G401 (cell line): ENCODE results near the gene GREB1L. TPM values are rescaled to one million over a fixed set of nuclear protein-coding genes. Genes with fewer than 3 reads are reported as not detected.
A peak's percentile ranks its signal among the peaks of the same experiment; 100 is the strongest.
"Not testable (repeated sequence)": the region's sequence is repeated elsewhere in the genome, so short reads cannot be mapped to it uniquely, and the experiment has no call there.

Experiments used
- DNase-seq: peaks from one replicate; pipeline ENCODE4 v3.0.0-alpha.2; 2015; ENCODE audit warnings: low spot score
- in situ Hi-C: cut with HindIII; loops from 2 replicates; pipeline ENCODE4 v1.10.0; 2016; ENCODE audit warnings: low sequenced_read_pairs, mixed read lengths
- total RNA-seq: library from RNA; depleted of rRNA; stranded (reverse); fragments of >200 nt; shearing (Covaris generic); gene quantifications from 2 replicates; pipeline ENCODE4 v1.2.3, GENCODE V29; 2014

The GREB1L gene
- total RNA-seq, 1 experiment from 2014 or later: 7.6 TPM

DNA sequence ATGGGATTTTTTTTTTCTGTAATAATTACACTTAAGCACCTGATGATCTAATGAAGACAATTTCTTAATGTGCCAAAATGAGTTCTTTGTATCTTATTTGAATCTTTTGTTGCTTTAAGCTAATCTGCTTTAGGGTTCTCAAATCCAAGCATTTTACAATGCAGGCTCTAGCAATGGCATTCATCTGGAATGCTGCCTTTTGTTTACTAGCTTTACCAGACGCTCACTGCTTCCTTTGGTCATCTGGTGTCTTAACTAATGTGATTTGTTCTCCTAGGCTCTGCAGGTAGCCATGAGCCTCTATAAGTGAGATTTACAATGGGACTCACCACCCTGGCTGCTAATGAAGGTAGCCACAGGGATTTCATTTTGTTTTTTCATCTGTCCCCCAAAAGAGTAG lies 100.3 kb downstream of the GREB1L start:
- in situ Hi-C loops: no loop called here
- DNase-seq: no peak

DNA sequence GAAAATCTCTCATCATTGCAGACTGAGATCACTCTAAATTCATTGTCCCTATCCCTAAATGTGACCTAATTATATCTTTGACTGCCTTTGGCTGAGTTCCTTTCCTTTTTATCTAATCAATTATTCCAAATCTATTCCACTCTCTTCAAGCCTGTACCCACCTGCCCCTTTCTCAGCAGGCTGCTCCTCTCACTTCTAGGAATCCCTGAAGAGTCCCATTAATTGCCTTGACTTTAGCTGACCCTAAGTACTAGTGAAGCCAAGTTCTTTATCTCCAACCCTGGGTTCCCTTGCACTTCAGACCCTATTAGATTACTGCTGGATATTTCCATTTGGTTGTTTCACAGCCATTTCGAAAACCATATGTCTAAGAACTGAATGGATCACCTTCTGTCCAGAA lies 102.8 kb downstream of the GREB1L start:
- no peak for DNase-seq
- in situ Hi-C loops: no loop called here

DNA sequence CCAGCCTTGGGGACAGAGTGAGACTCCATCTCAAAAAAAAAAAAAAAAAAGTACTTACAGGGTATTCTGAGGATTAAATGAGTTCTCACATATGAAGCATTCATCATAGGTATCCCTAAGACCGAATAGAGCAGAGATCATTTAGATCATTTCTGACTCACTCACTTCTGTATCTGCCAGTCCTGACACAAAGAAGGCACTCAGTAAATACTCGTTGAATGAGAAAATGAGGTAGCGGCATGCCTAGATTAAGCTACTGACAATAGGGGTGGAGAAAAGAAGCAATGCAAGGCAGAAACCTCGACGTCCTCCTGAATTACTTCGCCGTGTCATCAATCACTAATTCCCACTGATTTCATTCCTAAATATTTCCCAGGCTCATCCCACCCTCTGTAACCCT lies 103.8 kb downstream of the GREB1L start:
- no peak for DNase-seq
- in situ Hi-C loops: no loop called here

DNA sequence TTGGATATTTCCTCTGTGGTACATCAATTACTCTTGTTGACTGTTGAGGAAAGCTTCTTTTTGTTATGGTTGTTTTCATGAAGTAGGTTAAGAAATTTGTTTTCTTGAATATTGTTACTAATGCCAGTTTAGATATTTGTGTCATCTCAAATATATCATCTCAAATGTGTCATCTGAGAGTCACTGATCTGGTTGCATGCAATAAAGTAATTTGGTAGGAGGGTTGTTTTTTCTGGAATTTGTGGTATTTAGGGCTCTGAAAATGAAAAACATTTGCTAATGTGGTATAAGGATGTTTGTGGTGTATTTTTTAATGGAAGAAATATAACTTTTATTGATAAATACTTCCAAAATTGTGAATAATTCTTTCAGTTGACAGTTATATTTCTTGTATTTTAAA lies 117.7 kb downstream of the GREB1L start:
- DNase-seq: no peak
- in situ Hi-C loops: loop anchor here (10.0 kb wide), 1 partner anchor 155 kb away; no protein-coding TSS in a partner anchor

DNA sequence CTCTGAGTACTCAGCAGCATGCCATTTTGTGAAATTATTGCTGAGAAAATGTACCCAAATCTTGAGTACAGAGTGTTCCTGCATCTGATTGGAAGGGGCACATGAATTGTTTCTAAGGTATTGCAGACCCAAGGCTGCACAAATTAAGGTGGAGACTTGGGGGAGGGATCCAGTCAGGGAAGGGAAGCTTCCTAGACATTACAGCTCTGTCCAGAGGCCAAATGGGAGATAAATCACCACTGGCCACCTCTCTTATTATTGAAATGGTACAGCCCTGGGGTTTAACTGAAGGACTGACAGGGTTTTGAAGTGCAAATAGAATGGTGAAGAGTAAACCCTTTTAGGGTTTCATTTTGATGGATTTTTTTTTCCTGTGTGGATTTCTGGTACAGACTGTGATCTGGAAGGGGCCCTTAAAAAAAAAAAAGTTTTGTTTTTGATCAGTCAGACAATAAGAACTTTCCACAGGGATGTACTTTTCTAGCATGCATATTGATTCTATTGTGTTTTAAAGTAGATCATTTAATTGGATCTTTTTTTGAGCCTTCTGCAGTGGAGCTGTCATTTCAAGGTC lies 119.4 kb downstream of the GREB1L start:
- in situ Hi-C loops: loop anchor here (10.0 kb wide), 1 partner anchor 157 kb away; no protein-coding TSS in a partner anchor

DNA sequence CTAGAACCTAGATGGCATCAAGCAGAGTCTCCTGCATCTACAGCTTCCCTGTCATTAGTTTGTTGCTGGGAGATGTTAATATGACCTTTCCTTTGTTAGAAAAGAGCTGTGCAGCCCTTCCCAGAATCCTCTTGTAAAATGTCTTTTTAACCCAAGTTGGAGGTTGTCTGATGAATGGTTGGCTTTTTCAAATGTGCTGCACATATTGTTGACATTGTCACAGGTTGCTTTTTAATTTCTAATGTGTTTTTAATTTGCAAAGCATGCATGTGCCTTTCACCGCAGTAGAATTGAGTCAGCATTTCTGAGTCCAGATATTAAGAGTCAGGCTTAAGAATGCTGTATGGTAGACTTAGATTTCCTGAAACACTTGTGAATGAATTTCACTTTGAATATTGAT lies 120.8 kb downstream of the GREB1L start:
- DNase-seq: no peak

More for the DNA sequence above, 119.4 kb downstream of the GREB1L start:
- DNase-seq: no peak

DNA sequence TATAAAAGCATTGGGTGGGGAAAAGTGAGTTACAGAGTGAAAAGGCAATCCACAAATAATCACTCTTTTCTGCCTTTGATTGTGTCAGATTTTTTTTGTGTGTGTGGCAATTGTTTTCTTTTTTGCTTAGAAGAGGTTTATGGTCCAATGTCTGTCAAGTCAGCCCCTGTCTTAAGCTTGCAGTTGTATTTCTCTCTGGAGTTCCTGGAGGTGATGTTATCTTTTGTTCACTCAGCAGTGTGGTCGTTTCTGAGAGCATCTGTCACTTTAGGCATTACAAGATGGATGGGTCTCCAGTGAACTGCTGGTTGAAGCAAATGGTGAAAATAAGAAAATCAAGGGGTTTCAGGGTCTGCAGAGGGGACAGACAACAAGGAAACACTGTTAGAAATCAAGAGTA lies 121.3 kb downstream of the GREB1L start:
- no peak for DNase-seq
- in situ Hi-C loops: loop anchor here (10.0 kb wide), 1 partner anchor 159 kb away; no protein-coding TSS in a partner anchor

More for the DNA sequence above, 120.8 kb downstream of the GREB1L start:
- in situ Hi-C loops: loop anchor here (10.0 kb wide), 1 partner anchor 158 kb away; no protein-coding TSS in a partner anchor

DNA sequence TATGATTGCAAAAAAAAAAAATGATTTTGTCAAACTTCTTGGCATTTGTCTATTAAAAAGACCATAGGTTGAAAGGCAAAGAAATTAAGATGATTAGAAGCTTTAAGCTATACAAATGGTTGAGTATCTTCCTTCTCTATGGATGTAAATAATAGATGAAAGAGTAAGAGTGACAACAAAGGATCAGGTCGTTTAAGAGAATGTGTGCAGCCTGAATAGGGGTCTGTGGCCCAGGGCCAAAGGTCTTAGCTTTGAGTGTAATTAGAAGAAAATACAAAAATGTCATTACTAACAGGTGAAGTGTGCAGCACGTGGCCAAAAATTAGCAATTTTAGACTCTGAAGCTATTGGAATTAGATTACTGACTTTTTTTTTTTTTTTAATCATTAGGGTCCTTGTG lies 122.4 kb downstream of the GREB1L start:
- in situ Hi-C loops: loop anchor here (10.0 kb wide), 1 partner anchor 160 kb away; no protein-coding TSS in a partner anchor
- DNase-seq: no peak

DNA sequence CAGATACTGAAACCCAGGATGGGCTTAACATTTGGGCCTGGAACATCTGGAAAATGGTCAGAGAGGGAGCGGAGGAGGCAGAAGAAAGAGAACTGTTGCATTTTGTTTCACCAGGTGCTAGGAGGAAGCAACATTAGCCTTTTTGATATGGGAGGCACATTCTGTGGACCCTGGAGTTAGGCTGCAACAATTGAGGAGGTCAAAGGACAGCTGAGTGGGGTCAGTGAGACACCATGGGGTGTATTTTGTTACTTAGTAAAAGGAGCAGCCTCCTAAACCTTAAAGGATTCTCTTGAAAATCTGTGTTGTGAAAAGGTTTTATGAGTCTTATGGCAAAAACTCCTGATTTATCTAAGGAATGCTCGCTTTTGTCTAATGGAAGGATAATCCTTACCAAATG lies 124.9 kb downstream of the GREB1L start:
- in situ Hi-C loops: loop anchor here (10.0 kb wide), 1 partner anchor 162 kb away; no protein-coding TSS in a partner anchor
- DNase-seq: no peak

DNA sequence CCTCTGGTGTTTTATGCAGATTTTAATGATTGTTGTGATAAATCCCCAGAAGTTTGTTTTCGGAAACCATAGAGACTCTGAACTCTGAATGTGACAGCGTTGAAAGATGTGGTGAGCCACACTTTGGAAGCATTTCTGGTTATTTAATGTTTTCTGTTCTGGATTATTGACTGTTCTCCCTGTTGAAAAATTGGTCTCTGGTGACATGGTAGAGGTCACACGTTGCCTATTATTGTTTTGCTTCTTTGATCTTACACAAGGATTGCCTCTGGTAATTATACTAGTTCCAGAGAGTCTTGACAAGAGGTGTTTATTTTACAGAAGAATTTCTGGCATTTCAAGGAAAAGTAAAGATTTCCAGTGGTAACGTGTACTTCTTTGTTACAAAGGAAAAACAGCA lies 127.1 kb downstream of the GREB1L start:
- peak; percentile 42 for DNase-seq
- in situ Hi-C loops: loop anchor here (10.0 kb wide), 1 partner anchor 164 kb away; no protein-coding TSS in a partner anchor

DNA sequence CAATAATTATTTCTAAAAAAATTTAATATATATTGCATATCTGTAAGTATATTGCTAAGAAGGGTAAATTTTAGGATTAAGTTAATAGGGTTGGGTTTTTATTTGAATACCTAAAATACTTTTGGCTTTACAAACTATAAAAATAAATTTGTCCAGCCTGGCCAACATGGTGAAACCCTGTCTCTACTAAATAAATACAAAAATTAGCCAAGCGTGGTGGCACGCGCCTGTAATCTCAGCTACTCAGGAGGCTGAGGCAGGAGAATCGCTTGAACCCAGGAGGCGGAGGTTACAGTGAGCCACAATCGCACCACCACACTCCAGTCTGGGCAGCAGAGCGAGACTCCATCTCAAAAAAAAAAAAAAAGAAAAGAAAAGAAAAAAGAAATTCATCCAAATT lies 127.6 kb downstream of the GREB1L start:
- in situ Hi-C loops: loop anchor here (10.0 kb wide), 1 partner anchor 165 kb away; no protein-coding TSS in a partner anchor
- DNase-seq: not testable (repeated sequence)

DNA sequence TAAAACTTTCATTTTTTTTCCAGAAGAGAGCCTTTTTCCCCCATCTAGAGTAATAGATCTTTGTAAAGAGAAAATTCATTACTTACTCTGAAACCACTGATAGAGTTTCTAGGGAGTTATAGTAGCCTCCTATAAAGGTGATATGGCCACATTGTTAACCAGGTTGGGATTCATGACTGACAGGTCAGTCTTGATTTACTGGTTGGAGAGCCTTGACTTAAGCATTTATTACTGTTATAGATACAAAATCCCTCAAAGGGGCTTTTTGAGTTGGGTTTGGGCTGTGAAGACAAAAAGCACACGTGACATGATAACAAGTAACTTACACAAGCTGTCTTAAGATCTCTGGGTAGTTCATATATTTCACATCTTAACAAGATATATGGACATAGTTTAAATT lies 141.0 kb downstream of the GREB1L start:
- in situ Hi-C loops: no loop called here
- DNase-seq: no peak

DNA sequence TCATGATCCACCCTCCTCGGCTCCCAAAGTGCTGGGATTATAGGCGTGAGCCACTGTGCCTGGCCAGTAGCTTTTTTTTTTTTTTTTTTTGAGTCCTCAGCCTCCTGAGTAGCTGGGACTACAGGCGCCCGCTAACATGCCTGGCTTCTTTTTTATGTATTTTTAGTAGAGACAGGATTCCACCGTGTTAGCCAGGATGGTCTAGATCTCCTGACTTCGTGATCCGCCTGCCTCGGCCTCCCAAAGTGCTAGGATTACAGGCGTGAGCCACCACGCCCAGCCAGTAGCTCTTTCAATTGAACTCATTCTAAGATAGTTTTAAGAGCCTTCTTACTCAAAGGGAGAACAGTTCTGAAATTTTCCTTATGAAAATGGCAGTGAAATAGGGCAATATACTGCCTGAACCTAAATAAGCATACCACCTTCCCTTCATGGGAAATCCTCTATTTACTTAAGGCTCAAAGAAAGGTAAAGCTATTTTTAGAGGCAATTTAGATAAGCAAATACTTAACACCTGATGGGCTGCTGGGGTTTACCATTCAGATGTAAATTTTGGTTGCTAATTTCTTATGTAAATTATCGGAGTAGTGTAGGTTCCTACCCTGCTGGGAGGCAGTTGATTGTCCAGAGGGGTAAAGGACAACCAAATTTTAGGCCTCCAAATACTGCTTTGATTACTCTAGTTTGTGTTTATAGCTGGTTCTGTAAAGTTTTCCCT lies 144.7 kb downstream of the GREB1L start:
- DNase-seq: no peak
- in situ Hi-C loops: no loop called here

DNA sequence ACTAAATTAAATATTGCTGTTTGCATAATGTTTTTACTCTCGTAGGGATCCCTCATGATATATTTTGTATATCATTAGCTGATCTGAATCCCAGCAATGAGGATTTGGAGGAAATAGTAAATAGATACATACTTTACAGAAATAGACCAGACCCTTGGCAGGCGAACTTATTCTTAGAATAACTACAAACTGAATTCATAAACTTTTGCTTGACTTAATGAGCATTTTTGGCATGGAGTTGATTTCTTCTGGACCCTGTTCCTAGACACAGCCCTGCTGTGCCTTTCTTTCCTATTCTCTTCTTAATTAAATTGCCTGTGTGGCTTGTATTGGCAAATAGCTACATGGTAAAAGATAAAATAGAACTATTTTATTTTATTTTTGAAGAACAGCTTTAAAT lies 145.9 kb downstream of the GREB1L start:
- no peak for DNase-seq
- in situ Hi-C loops: no loop called here

DNA sequence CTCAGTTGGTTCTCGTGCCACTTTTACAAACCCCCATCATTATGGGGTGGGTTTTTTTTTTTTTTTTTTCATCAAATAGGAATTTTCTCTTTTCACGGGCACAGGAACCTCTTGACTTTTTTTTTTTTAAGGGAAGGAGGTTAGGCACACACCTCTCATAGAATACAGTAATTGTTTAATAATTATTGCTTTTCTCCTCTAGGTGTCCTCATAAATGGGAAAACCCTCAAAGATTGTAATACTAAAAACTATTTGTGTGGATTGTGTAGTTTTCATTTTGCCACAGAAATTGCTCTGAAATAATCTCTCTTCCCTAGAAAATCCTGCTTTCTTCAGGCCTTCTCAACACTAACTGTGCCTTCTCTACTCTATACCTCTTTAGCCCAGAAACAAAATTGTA lies 147.3 kb downstream of the GREB1L start:
- DNase-seq: no peak
- in situ Hi-C loops: no loop called here

DNA sequence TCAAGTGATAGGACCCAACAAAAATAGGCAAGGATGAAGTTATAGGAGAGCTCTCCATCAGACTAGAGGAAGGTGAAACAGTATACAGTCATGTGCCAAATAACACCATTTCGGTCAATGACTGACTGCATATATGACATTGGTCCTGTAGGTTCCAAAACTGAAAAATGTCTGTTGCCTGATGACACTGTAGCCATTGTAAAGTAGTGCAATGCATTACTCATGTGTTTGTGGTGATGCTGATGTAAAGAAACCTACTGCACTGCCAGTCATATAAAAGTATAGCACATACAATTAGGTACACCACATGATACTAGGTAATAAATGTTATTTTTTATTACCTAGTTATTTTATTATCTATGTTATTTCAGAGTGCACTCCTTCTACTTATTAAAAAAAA lies 147.9 kb downstream of the GREB1L start:
- in situ Hi-C loops: no loop called here

DNA sequence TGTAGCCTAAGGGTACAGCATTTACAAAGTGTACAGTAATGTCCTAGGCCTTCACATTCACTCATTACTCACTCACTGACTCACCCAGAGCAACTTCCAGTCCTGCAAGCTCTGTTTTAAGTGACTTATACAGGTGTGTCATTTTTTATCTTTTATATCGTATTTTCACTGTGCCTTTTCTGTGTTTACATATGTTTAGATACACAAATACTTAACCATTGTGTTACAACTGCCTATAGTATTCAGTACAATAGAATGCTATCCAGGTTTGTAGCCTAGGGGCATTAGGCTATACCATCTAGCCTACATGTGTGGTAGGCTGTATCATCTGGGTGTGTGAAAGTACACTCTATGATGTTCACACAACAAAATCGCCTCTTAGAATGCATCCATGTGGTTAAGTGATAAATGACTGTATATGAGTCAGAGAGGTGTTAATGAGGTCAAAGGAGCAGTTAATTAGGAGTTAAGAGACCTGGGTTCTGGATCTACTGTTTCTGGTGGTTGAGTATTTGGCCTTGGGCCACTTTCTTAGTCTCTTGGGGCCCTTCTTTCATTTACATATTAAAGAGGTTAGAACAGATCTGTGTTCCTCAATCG lies 149.1 kb downstream of the GREB1L start:
- no peak for DNase-seq
- in situ Hi-C loops: no loop called here

More for the DNA sequence above, 147.9 kb downstream of the GREB1L start:
- DNase-seq: no peak

DNA sequence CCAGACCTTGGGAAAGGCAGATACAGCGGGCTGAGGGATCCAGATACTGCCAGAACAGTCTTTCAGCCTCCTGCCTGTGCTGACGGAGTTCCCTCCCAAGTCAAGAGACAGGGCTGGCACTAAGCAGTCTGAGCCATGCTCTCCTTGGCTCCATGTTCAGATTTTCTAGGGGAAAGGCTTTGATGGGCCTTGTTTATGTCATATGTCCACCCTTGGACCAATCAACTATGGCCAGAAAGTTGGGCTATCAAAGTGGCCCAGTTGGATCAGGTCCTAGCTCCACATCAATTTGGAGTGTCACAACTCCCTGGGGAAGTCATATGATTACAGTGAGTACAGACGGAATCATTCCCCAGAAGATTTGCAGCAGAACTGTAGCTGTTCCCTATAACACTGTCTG lies 152.0 kb downstream of the GREB1L start:
- in situ Hi-C loops: no loop called here
- no peak for DNase-seq

DNA sequence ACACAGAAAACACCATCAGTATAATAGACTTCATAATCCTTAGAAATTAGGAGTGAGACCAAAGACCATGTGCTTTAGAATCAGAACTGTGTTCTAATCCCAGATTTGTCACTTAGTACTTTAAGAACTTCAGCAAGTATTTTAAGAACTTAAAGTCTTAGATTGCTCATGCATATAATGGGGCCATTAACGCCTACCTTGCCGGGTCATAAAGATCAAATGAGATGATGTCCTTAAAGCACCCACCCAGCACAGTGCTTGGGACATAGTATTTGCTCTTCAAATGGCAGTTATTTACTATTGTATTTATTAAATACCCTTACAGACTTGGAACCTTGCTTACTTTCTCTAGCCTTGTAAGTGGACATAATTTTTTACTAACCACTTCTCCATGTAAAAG lies 156.1 kb downstream of the GREB1L start:
- in situ Hi-C loops: no loop called here
- no peak for DNase-seq

DNA sequence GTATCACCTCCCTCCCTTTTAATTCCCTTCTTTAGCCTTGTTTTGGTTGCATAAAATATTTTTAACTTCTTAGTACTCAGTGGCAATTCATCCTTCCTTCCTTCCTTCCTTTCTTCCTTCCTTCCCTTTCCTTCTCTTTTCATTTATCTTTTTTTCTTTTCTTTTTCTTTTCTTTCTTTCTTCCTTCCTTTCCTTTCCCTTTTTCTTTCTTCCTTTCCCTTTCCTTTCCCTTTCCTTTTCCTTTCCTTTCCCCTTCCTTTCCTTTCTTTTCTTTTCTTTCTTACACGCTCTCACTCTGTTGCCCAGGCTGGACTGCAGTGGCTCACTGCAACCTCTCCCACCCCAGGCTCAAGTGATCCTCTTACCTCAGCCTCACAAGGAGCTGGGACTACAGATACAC lies 160.2 kb downstream of the GREB1L start:
- no peak for DNase-seq
- in situ Hi-C loops: no loop called here
